SH-SY5Y (cell line): ENCODE data around the gene SYP.

Experiments
- GATA2 ChIP-seq: IDR thresholded peaks from 2 replicates; pipeline ENCODE4 v1.6.1; 2011; ENCODE audit warnings: mild to moderate bottlenecking, low read depth, low read length
- GATA3 ChIP-seq: IDR thresholded peaks from 2 replicates; pipeline ENCODE4 v1.6.1; 2011; ENCODE audit warnings: low read depth, mild to moderate bottlenecking, low read length, moderate library complexity

DNA sequence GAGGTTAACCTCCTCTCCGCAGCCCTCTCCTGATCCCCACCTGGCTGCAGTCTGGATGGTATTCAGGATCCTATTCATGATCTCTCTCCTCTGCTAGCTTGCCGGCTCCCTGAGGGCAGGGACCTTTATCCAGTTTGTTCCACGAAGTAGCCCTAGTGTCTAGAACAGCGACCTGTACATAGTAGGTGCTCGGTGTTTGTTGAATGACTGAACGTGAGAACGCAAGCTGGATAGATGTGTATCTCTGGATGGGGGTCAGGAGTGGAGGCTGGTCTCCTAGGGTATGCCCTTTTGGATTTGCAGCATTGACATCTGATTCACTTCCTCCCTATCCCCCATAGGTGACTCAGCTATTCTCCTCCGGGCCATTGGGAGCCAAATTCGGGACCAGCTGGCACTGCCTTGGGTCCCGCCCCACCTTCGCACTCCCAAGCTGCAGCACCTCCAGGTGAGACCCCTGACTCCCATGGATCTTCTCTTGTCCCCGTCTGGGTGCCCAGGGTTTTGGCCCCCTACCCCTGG lies 42.6 kb upstream of the SYP start:
- TF ChIP-seq GATA2: no peak
- no peak for TF ChIP-seq GATA3
